A204.1 (cell line): Measurements from ENCODE around the gene AMPH.

ENCODE experiments used
- FAIRE-seq: peaks from 2 replicates; lab custom pipeline; 2012; peaks lifted over from hg19 to GRCh38; lab: Jason Lieb, UNC

AMPH gene

GRCh38 chr7:38462819-38463218 lies 168.4 kb downstream of the AMPH start:
- no peak for FAIRE-seq

GRCh38 chr7:38461887-38462286 lies 169.3 kb downstream of the AMPH start:
- no peak for FAIRE-seq

- no peak for FAIRE-seq
Measured at GRCh38 chr7:38453826-38454225, 177.3 kb downstream of the AMPH start.

GRCh38 chr7:38453168-38453567 lies 178.0 kb downstream of the AMPH start:
- no peak for FAIRE-seq

GRCh38 chr7:38452681-38453108 lies 178.5 kb downstream of the AMPH start:
- FAIRE-seq: no peak

- FAIRE-seq: peak; percentile 9
Measured at GRCh38 chr7:38451840-38452239, 179.3 kb downstream of the AMPH start.

- FAIRE-seq: no peak
Measured at GRCh38 chr7:38448584-38449234, 182.5 kb downstream of the AMPH start.

- no peak for FAIRE-seq
Measured at GRCh38 chr7:38448054-38448453, 183.1 kb downstream of the AMPH start.

GRCh38 chr7:38438970-38439369 lies 192.2 kb downstream of the AMPH start:
- no peak for FAIRE-seq

GRCh38 chr7:38432671-38433070 lies 198.5 kb downstream of the AMPH start:
- FAIRE-seq: no peak

- FAIRE-seq: no peak
Measured at GRCh38 chr7:38432080-38432479, 199.1 kb downstream of the AMPH start.

- no peak for FAIRE-seq
Measured at GRCh38 chr7:38429057-38429456, 202.1 kb downstream of the AMPH start.

- FAIRE-seq: no peak
Measured at GRCh38 chr7:38428041-38428440, 203.1 kb downstream of the AMPH start.

- no peak for FAIRE-seq
Measured at GRCh38 chr7:38427279-38427955, 203.8 kb downstream of the AMPH start.

GRCh38 chr7:38425509-38425908 lies 205.7 kb downstream of the AMPH start:
- FAIRE-seq: no peak

- FAIRE-seq: no peak
Measured at GRCh38 chr7:38424750-38425463, 206.3 kb downstream of the AMPH start.

GRCh38 chr7:38413784-38414183 lies 217.4 kb downstream of the AMPH start:
- FAIRE-seq: no peak

GRCh38 chr7:38411404-38411803 lies 219.8 kb downstream of the AMPH start:
- FAIRE-seq: no peak

GRCh38 chr7:38410056-38410455 lies 221.1 kb downstream of the AMPH start:
- FAIRE-seq: no peak

- FAIRE-seq: no peak
Measured at GRCh38 chr7:38409531-38409930, 221.6 kb downstream of the AMPH start.

- FAIRE-seq: peak; percentile 83
Measured at GRCh38 chr7:38398725-38399321, 232.3 kb downstream of the AMPH start.

GRCh38 chr7:38396852-38397251 lies 234.3 kb downstream of the AMPH start:
- no peak for FAIRE-seq
